ENCODE measurements around the gene DOLK. TPM values are rescaled to one million over a fixed set of nuclear protein-coding genes. Genes with fewer than 3 reads are reported as not detected.

Gene DOLK
- total RNA-seq, 1 experiment from 2014 or later = 12.0 TPM

DNA sequence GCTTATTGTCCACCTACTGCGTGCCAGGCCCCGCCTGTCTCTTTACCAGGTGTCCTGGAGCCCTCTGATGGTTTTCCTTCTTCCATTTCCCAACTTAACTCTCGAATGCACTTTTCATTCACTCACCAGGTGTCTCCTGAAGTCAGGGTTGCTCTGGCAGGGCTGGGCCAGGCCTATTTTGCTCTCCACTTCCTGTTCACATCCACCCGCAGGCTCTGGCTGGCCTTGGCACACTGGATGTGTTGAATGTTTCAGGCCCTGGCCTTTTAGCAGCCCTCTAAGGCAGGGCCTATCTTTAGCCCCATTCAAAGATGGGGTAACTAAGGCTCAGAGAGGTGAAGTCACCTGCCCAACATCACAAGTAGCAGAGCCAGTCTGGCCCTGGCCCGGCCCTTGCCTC lies 49.0 kb downstream of the DOLK start:
- TF ChIP-seq EZH2phosphoT487 (IDR thresholded peaks at IDR 0.05; ENCODE audit: borderline replicate concordance) (no peak), JUND (IDR thresholded peaks at IDR 0.05) (no peak), SIN3A (IDR thresholded peaks at IDR 0.05; ENCODE audit: low read depth) (no peak), CEBPB (IDR thresholded peaks at IDR 0.05; ENCODE audit: low read depth) (no peak), EGR1 (IDR thresholded peaks at IDR 0.05; ENCODE audit: low read depth) (no peak), RAD21 (IDR thresholded peaks at IDR 0.05; ENCODE audit: low read depth) (no peak), EZH2 (IDR thresholded peaks at IDR 0.05) (no peak)
- TF ChIP-seq, protein P1, sequence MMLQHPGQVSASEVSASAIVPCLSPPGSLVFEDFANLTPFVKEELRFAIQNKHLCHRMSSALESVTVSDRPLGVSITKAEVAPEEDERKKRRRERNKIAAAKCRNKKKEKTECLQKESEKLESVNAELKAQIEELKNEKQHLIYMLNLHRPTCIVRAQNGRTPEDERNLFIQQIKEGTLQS (IDR thresholded peaks at IDR 0.05) = no peak
- Histone ChIP-seq H3K27me3 (ENCODE audit: insufficient read depth, low read length) (no peaks in the 10 kb centered on the region), H3K36me3 (ENCODE audit: control insufficient read depth in 1 of 2, insufficient read depth in 2 of 2, low read length in 2 of 2) (0 out of 4 replicates have a peak, but pooled peaks cover 2 to 4% of the 10 kb centered on the region in 2 experiments), H3K9me2 (ENCODE audit: insufficient read depth) (no peaks in the 10 kb centered on the region), H3K9me3 (ENCODE audit: control insufficient read depth in 1 of 2, insufficient read depth in 1 of 2, low read depth in 1 of 2, low read length in 2 of 2) (no peaks in the 10 kb centered on the region), H3K27ac (ENCODE audit: low read depth, low read length) (no peak overlapping the region; the same call in 1 of the 2 replicates), H3K4me1 (ENCODE audit: control insufficient read depth in 1 of 2, insufficient read depth in 2 of 2, low read length in 2 of 2) (peaks cover 9 to 22% of the 10 kb centered on the region in 2 experiments), H4K20me1 (ENCODE audit: insufficient read depth) (no peaks in the 10 kb centered on the region), H2AFZ (ENCODE audit: low read depth, low read length, poor library complexity, severe bottlenecking) (no peak overlapping the region), H3K4me2 (ENCODE audit: low read length) (no peak overlapping the region), H3K4me3 (replicated peaks in 1 of 2; ENCODE audit: low read depth in 1 of 2, low read length in 2 of 2) (no peak overlapping the region), H3K79me2 (ENCODE audit: insufficient read depth, low read length) (no peaks in the 10 kb centered on the region; the same call in 1 of the 2 replicates), H3K9ac (ENCODE audit: low read length) (no peak overlapping the region)
- RAD21 ChIA-PET (ENCODE audit: low non-redundant PET in 1 of 2, low total read pairs in 2 of 2, uncharacterized antibody in 2 of 2, unreplicated experiment in 2 of 2) = no interaction called here
- no peak for DNase-seq (ENCODE audit: low read depth, low spot score)
- no TSS peak for BruUV-seq (replicated peaks)
- POLR2A ChIA-PET = no interaction called here
- intact Hi-C loops (cut with micrococcal nuclease) = no loop called here
- no peak for ATAC-seq
- CTCF ChIA-PET = no interaction called here

DNA sequence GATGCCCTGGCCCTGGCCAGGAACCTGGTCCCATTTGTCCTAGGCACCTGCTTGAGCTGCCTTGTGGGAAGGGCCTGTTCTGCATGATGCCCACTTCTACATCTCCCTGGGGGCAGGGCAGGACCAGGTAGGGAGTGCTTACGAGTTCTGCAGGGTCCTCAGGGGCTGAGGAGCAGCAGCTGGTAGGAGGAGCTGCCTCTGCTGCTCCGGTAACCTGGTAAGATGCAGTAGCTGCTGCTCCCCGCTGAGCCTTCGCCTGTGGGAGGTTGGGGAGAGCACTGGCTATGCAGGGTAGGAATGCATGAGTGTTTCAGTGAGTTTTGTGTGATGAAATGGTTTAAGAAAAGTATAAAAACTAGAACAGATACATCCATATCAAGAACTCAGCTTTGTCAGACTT lies 51.8 kb downstream of the DOLK start:
- Histone ChIP-seq H3K27ac (ENCODE audit: low read depth, low read length) (no peak overlapping the region), H4K20me1 (ENCODE audit: insufficient read depth) (no peaks in the 10 kb centered on the region), H3K4me1 (ENCODE audit: control insufficient read depth in 1 of 2, insufficient read depth in 2 of 2, low read length in 2 of 2) (peaks cover 3 to 28% of the 10 kb centered on the region in 2 experiments; a peak in 3 of 4 replicates), H2AFZ (ENCODE audit: low read depth, low read length, poor library complexity, severe bottlenecking) (no peak overlapping the region), H3K27me3 (ENCODE audit: insufficient read depth, low read length) (no peaks in the 10 kb centered on the region), H3K4me3 (replicated peaks in 1 of 2; ENCODE audit: low read depth in 1 of 2, low read length in 2 of 2) (no peak overlapping the region), H3K79me2 (ENCODE audit: insufficient read depth, low read length) (peaks cover 6% of the 10 kb centered on the region; the same call in 1 of the 2 replicates), H3K4me2 (ENCODE audit: low read length) (no peak overlapping the region), H3K9ac (ENCODE audit: low read length) (no peak overlapping the region), H3K9me3 (ENCODE audit: control insufficient read depth in 1 of 2, insufficient read depth in 1 of 2, low read depth in 1 of 2, low read length in 2 of 2) (no peaks in the 10 kb centered on the region), H3K36me3 (ENCODE audit: control insufficient read depth in 1 of 2, insufficient read depth in 2 of 2, low read length in 2 of 2) (peaks cover 2 to 4% of the 10 kb centered on the region in 2 experiments; a peak in 1 of 4 replicates), H3K9me2 (ENCODE audit: insufficient read depth) (no peaks in the 10 kb centered on the region)
- ChIA-PET POLR2A (no interaction called here), RAD21 (ENCODE audit: low non-redundant PET in 1 of 2, low total read pairs in 2 of 2, uncharacterized antibody in 2 of 2, unreplicated experiment in 2 of 2) (no interaction called here), CTCF (no interaction called here)
- intact Hi-C loops (cut with micrococcal nuclease) = no loop called here
- no peak for ATAC-seq
- no TSS peak for BruUV-seq (replicated peaks)
- no peak for DNase-seq (ENCODE audit: low read depth, low spot score)
- TF ChIP-seq, protein P1 (IDR thresholded peaks at IDR 0.05) = no peak
- TF ChIP-seq POLR2AphosphoS5 (IDR thresholded peaks at IDR 0.05; ENCODE audit: low read depth, low read length) (no peak), EGR1 (IDR thresholded peaks at IDR 0.05; ENCODE audit: low read depth) (no peak), EZH2 (IDR thresholded peaks at IDR 0.05) (no peak), ELF1 (IDR thresholded peaks at IDR 0.05; ENCODE audit: borderline replicate concordance, low read depth) (no peak), YY1 (IDR thresholded peaks at IDR 0.05; ENCODE audit: extremely low read depth, insufficient replicate concordance, low read depth, low read length) (no peak), CBX3 (IDR thresholded peaks at IDR 0.05; ENCODE audit: low read depth) (no peak), JUND (IDR thresholded peaks at IDR 0.05) (no peak)
- TF ChIP-seq, protein P2, sequence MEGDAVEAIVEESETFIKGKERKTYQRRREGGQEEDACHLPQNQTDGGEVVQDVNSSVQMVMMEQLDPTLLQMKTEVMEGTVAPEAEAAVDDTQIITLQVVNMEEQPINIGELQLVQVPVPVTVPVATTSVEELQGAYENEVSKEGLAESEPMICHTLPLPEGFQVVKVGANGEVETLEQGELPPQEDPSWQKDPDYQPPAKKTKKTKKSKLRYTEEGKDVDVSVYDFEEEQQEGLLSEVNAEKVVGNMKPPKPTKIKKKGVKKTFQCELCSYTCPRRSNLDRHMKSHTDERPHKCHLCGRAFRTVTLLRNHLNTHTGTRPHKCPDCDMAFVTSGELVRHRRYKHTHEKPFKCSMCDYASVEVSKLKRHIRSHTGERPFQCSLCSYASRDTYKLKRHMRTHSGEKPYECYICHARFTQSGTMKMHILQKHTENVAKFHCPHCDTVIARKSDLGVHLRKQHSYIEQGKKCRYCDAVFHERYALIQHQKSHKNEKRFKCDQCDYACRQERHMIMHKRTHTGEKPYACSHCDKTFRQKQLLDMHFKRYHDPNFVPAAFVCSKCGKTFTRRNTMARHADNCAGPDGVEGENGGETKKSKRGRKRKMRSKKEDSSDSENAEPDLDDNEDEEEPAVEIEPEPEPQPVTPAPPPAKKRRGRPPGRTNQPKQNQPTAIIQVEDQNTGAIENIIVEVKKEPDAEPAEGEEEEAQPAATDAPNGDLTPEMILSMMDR (IDR thresholded peaks at IDR 0.05 in 2 of 3, conservative IDR thresholded peaks at IDR 0.05 in 1 of 3; ENCODE audit: borderline replicate concordance in 1 of 3, insufficient read depth in 1 of 3, low read depth in 2 of 3, low read length in 2 of 3) = no peak
- TF ChIP-seq, protein P3, sequence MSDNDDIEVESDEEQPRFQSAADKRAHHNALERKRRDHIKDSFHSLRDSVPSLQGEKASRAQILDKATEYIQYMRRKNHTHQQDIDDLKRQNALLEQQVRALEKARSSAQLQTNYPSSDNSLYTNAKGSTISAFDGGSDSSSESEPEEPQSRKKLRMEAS (IDR thresholded peaks at IDR 0.05) = no peak
- TF ChIP-seq, protein P4, sequence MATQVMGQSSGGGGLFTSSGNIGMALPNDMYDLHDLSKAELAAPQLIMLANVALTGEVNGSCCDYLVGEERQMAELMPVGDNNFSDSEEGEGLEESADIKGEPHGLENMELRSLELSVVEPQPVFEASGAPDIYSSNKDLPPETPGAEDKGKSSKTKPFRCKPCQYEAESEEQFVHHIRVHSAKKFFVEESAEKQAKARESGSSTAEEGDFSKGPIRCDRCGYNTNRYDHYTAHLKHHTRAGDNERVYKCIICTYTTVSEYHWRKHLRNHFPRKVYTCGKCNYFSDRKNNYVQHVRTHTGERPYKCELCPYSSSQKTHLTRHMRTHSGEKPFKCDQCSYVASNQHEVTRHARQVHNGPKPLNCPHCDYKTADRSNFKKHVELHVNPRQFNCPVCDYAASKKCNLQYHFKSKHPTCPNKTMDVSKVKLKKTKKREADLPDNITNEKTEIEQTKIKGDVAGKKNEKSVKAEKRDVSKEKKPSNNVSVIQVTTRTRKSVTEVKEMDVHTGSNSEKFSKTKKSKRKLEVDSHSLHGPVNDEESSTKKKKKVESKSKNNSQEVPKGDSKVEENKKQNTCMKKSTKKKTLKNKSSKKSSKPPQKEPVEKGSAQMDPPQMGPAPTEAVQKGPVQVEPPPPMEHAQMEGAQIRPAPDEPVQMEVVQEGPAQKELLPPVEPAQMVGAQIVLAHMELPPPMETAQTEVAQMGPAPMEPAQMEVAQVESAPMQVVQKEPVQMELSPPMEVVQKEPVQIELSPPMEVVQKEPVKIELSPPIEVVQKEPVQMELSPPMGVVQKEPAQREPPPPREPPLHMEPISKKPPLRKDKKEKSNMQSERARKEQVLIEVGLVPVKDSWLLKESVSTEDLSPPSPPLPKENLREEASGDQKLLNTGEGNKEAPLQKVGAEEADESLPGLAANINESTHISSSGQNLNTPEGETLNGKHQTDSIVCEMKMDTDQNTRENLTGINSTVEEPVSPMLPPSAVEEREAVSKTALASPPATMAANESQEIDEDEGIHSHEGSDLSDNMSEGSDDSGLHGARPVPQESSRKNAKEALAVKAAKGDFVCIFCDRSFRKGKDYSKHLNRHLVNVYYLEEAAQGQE (IDR thresholded peaks at IDR 0.05; ENCODE audit: low read depth) = no peak
